Measurements from ENCODE around the gene NPPB. TPM values are rescaled to one million over a fixed set of nuclear protein-coding genes. Genes with fewer than 3 reads are reported as not detected.

The NPPB gene
- total RNA-seq, 1 experiment from 2014 or later: 0.35 TPM

GRCh38 chr1:11872545-11872944 lies 13.8 kb upstream of the NPPB start:
- Mint-ChIP-seq H3K36me3 (ENCODE audit: insufficient read depth in 1 of 3, low read depth in 3 of 3) (no peaks in the 10 kb centered on the region; a peak in 1 of 7 replicates), H3K27me3 (ENCODE audit: low read depth) (no peaks in the 10 kb centered on the region; the same call in 1 of the 2 replicates), H3K4me3 (no peak overlapping the region), H3K27ac (no peak overlapping the region), H3K9me3 (no peaks in the 10 kb centered on the region), H3K4me1 (no peaks in the 10 kb centered on the region)
- Histone ChIP-seq H3K4ac (ENCODE audit: low read depth, low read length) (no peak overlapping the region), H2BK12ac (ENCODE audit: insufficient read length, low read depth, low read length) (no peak overlapping the region), H3K18ac (ENCODE audit: insufficient read length, low read depth, low read length) (no peak overlapping the region), H3K9me3 (ENCODE audit: control insufficient read depth, low read depth, low read length) (no peaks in the 10 kb centered on the region), H4K91ac (ENCODE audit: insufficient read length, low read depth, low read length) (no peak overlapping the region), H4K20me1 (ENCODE audit: control insufficient read depth, insufficient read depth, insufficient read length) (no peaks in the 10 kb centered on the region), H3K79me2 (ENCODE audit: insufficient read depth, low read length) (no peaks in the 10 kb centered on the region), H2BK120ac (ENCODE audit: low read depth, low read length, poor library complexity, severe bottlenecking) (no peak overlapping the region), H3K27me3 (ENCODE audit: insufficient read depth, low read length) (no peaks in the 10 kb centered on the region), H2BK5ac (ENCODE audit: insufficient read length, low read length) (no peak overlapping the region), H3K79me1 (ENCODE audit: insufficient read depth, low read depth, low read length, poor library complexity, severe bottlenecking) (no peaks in the 10 kb centered on the region), H3K14ac (ENCODE audit: insufficient read depth, low read length) (no peak overlapping the region), H3T11ph (ENCODE audit: low read length) (no peak overlapping the region), H3K23me2 (ENCODE audit: insufficient read length, low read depth, low read length, poor library complexity, severe bottlenecking) (no peaks in the 10 kb centered on the region), H3K23ac (ENCODE audit: insufficient read length, low read depth, low read length) (no peak overlapping the region), H2AK5ac (ENCODE audit: insufficient read length, low read length) (no peak overlapping the region), H3K9ac (ENCODE audit: extremely low read depth, insufficient read length, low read length) (no peak overlapping the region), H3K4me1 (ENCODE audit: insufficient read depth, low read length) (no peaks in the 10 kb centered on the region), H3K27ac (ENCODE audit: insufficient read length, low read depth, low read length) (no peak overlapping the region), H3K56ac (ENCODE audit: insufficient read length, low read depth, low read length) (no peak overlapping the region), H4K8ac (replicated peaks; ENCODE audit: insufficient read length, low read depth, low read length) (no peak overlapping the region), H2BK20ac (ENCODE audit: low read depth, low read length, poor library complexity, severe bottlenecking) (no peak overlapping the region), H2AFZ (ENCODE audit: low read length) (no peak overlapping the region), H3K4me2 (ENCODE audit: insufficient read depth, insufficient read length, low read length) (no peak overlapping the region), H2BK15ac (ENCODE audit: low read depth, low read length) (no peak overlapping the region), H4K5ac (ENCODE audit: insufficient read length, low read depth, low read length) (no peak overlapping the region)
- DNase-seq: no peak
- no peak for TF ChIP-seq CTCF (conservative IDR thresholded peaks at IDR 0.05)
- WGBS (ENCODE audit: extremely low coverage, insufficient read length, low lambda C conversion rate): no CpG with 5 or more reads among the region's 7 CpGs
